H9 (cell line): Measurements from ENCODE around the gene KNSTRN. TPM values are rescaled to one million over a fixed set of nuclear protein-coding genes. Genes with fewer than 3 reads are reported as not detected.

ENCODE experiments used
- DNase-seq: peaks from one replicate; pipeline ENCODE4 v3.0.0-alpha.2; 2017
- H2AFZ ChIP-seq: one replicate; pipeline ENCODE4 v1.6.1; 2013; ENCODE audit warnings: mild to moderate bottlenecking, low read length, control low read depth, moderate library complexity
- H2AK5ac ChIP-seq: 2 replicates; pipeline ENCODE4 v1.6.1; 2013; ENCODE audit warnings: low read length, control low read depth, mixed read lengths; ENCODE audit not compliant: insufficient read length
- H2BK120ac ChIP-seq: one replicate; pipeline ENCODE4 v1.6.1; 2013; ENCODE audit warnings: low read depth, mild to moderate bottlenecking, low read length, control low read depth, inconsistent platforms; ENCODE audit not compliant: poor library complexity, severe bottlenecking
- H2BK12ac ChIP-seq: 2 replicates; pipeline ENCODE4 v1.6.1; 2013; ENCODE audit warnings: low read length, control low read depth, mixed read lengths, low read depth; ENCODE audit not compliant: insufficient read length
- H2BK15ac ChIP-seq: 2 replicates; pipeline ENCODE4 v1.6.1; 2013; ENCODE audit warnings: low read depth, low read length, control low read depth
- H2BK20ac ChIP-seq: one replicate; pipeline ENCODE4 v1.6.1; 2013; ENCODE audit warnings: low read depth, mild to moderate bottlenecking, low read length, control low read depth, inconsistent platforms; ENCODE audit not compliant: poor library complexity, severe bottlenecking
- H2BK5ac ChIP-seq: 2 replicates; pipeline ENCODE4 v1.6.1; 2013; ENCODE audit warnings: low read length, control low read depth, mixed read lengths; ENCODE audit not compliant: insufficient read length
- H3K14ac ChIP-seq: 2 replicates; pipeline ENCODE4 v1.6.1; 2013; ENCODE audit warnings: low read length, control low read depth; ENCODE audit not compliant: insufficient read depth
- H3K18ac ChIP-seq: 2 replicates; pipeline ENCODE4 v1.6.1; 2013; ENCODE audit warnings: low read depth, mild to moderate bottlenecking, mixed read lengths, low read length, control low read depth; ENCODE audit not compliant: insufficient read length
- H3K23ac ChIP-seq: 2 replicates; pipeline ENCODE4 v1.6.1; 2013; ENCODE audit warnings: low read length, control low read depth, mixed read lengths, low read depth; ENCODE audit not compliant: insufficient read length
- H3K23me2 ChIP-seq: 2 replicates; pipeline ENCODE4 v1.6.1; 2013; ENCODE audit warnings: low read depth, mild to moderate bottlenecking, mixed read lengths, low read length, control low read depth; ENCODE audit not compliant: insufficient read length, poor library complexity, severe bottlenecking
- H3K27ac ChIP-seq: 2 replicates; pipeline ENCODE4 v1.5.1; 2013; ENCODE audit warnings: low read length, control low read depth, mixed read lengths, low read depth; ENCODE audit not compliant: insufficient read length
- H3K27me3 ChIP-seq: 2 replicates; pipeline ENCODE4 v1.6.1; 2013; ENCODE audit warnings: low read length, control low read depth, inconsistent platforms; ENCODE audit not compliant: insufficient read depth
- H3K4ac ChIP-seq: 2 replicates; pipeline ENCODE4 v1.6.1; 2013; ENCODE audit warnings: low read depth, mild to moderate bottlenecking, control low read depth, inconsistent platforms, low read length, moderate library complexity
- H3K4me1 ChIP-seq: 2 replicates; pipeline ENCODE4 v1.6.1; 2013; ENCODE audit warnings: low read length, control low read depth, inconsistent platforms; ENCODE audit not compliant: insufficient read depth
- H3K4me2 ChIP-seq: 2 replicates; pipeline ENCODE4 v1.6.1; 2013; ENCODE audit warnings: low read length, control low read depth, mixed read lengths; ENCODE audit not compliant: insufficient read length, insufficient read depth
- H3K56ac ChIP-seq: 2 replicates; pipeline ENCODE4 v1.6.1; 2013; ENCODE audit warnings: low read depth, mild to moderate bottlenecking, mixed read lengths, low read length, control low read depth; ENCODE audit not compliant: insufficient read length
- H3K79me1 ChIP-seq: 2 replicates; pipeline ENCODE4 v1.6.1; 2013; ENCODE audit warnings: low read depth, mild to moderate bottlenecking, moderate library complexity, low read length, control low read depth, inconsistent platforms; ENCODE audit not compliant: insufficient read depth, poor library complexity, severe bottlenecking
- H3K79me2 ChIP-seq: 2 replicates; pipeline ENCODE4 v1.6.1; 2013; ENCODE audit warnings: low read length, control low read depth, inconsistent platforms; ENCODE audit not compliant: insufficient read depth
- H3K9ac ChIP-seq: 2 replicates; pipeline ENCODE4 v1.6.1; 2013; ENCODE audit warnings: low read length, control low read depth, mixed read lengths; ENCODE audit not compliant: insufficient read length; ENCODE audit errors: extremely low read depth
- H3K9me3 ChIP-seq: one replicate; pipeline ENCODE4 v1.6.1; 2013; ENCODE audit warnings: low read depth, low read length, inconsistent platforms; ENCODE audit not compliant: control insufficient read depth
- H3T11ph ChIP-seq: one replicate; pipeline ENCODE4 v1.6.1; 2013; ENCODE audit warnings: mild to moderate bottlenecking, low read length, control low read depth, inconsistent platforms
- H4K20me1 ChIP-seq: one replicate; pipeline ENCODE4 v1.6.1; 2013; ENCODE audit not compliant: control insufficient read depth, insufficient read length, insufficient read depth
- H4K5ac ChIP-seq: 2 replicates; pipeline ENCODE4 v1.6.1; 2013; ENCODE audit warnings: low read depth, mild to moderate bottlenecking, mixed read lengths, low read length, control low read depth; ENCODE audit not compliant: insufficient read length
- H4K8ac ChIP-seq: replicated peaks from 2 replicates; pipeline ENCODE4 v1.6.1; 2013; ENCODE audit warnings: low read length, control low read depth, mixed read lengths, low read depth; ENCODE audit not compliant: insufficient read length
- H4K91ac ChIP-seq: 2 replicates; pipeline ENCODE4 v1.6.1; 2013; ENCODE audit warnings: low read depth, mild to moderate bottlenecking, moderate library complexity, mixed read lengths, low read length, control low read depth; ENCODE audit not compliant: insufficient read length
- H3K27ac Mint-ChIP-seq, 3 experiments: 2 replicates in 2 of 3; 3 replicates in 1 of 3; pipeline ENCODE4 v1.8.0; 2020 to 2021; ENCODE audit warnings: mixed read lengths in 3 of 3, mild to moderate bottlenecking in 1 of 3, moderate library complexity in 1 of 3
- H3K27me3 Mint-ChIP-seq: 2 replicates; pipeline ENCODE4 v1.8.0; 2021; ENCODE audit warnings: low read depth, mild to moderate bottlenecking, moderate library complexity, mixed read lengths
- H3K36me3 Mint-ChIP-seq, 3 experiments: 2 replicates in 2 of 3; 3 replicates in 1 of 3; pipeline ENCODE4 v1.8.0; 2020 to 2021; ENCODE audit warnings: low read depth in 3 of 3, mixed read lengths in 3 of 3; ENCODE audit not compliant: insufficient read depth in 1 of 3
- H3K4me1 Mint-ChIP-seq, 2 experiments: 2 replicates each; pipeline ENCODE4 v1.8.0; 2020; ENCODE audit warnings: mixed read lengths in 2 of 2
- H3K4me3 Mint-ChIP-seq, 2 experiments: 2 replicates in 1 of 2; 3 replicates in 1 of 2; pipeline ENCODE4 v1.8.0; 2020 to 2021; ENCODE audit warnings: mild to moderate bottlenecking in 2 of 2, mixed read lengths in 2 of 2, moderate library complexity in 1 of 2
- H3K9me3 Mint-ChIP-seq, 2 experiments: 2 replicates in 1 of 2; 3 replicates in 1 of 2; pipeline ENCODE4 v1.8.0; 2020; ENCODE audit warnings: mild to moderate bottlenecking in 2 of 2, mixed read lengths in 2 of 2, moderate library complexity in 1 of 2
- CTCF ChIP-seq: fragments of 200-600 bp; sonication (generic); conservative IDR thresholded peaks from 3 replicates; pipeline ENCODE4 v1.8.0; 2021; ENCODE audit warnings: antibody characterized with exemption, mild to moderate bottlenecking
- WGBS: extraction: QIAGEN DNeasy Blood & Tissue Kit; methylation state at CpG from one replicate; pipeline ENCODE4 v1.1.7; 2013; ENCODE audit warnings: missing lambda C conversion rate, low lambda C conversion rate, mixed read lengths; ENCODE audit not compliant: insufficient read length; ENCODE audit errors: extremely low coverage; 5-methylcytosine and 5-hydroxymethylcytosine counted together
- total RNA-seq: library from RNA; stranded (reverse); gene quantifications from 2 replicates; pipeline ENCODE4 v1.2.1, GENCODE V29; 2021

The KNSTRN gene
- total RNA-seq, 1 experiment from 2014 or later = 53.9 TPM

- Histone ChIP-seq H3K27ac (no peak overlapping the region), H3K4ac (no peak overlapping the region), H2BK12ac (no peak overlapping the region), H3K14ac (no peak overlapping the region), H3K27me3 (no peaks in the 10 kb centered on the region), H2BK120ac (no peak overlapping the region), H3K9ac (no peak overlapping the region), H2AFZ (no peak overlapping the region), H2AK5ac (no peak overlapping the region), H4K8ac (no peak overlapping the region), H4K5ac (no peak overlapping the region), H3K79me1 (no peaks in the 10 kb centered on the region), H3K23ac (no peak overlapping the region), H3K79me2 (no peaks in the 10 kb centered on the region), H2BK15ac (no peak overlapping the region), H2BK5ac (no peak overlapping the region), H3K4me2 (no peak overlapping the region), H2BK20ac (no peak overlapping the region), H3K9me3 (no peaks in the 10 kb centered on the region), H4K91ac (no peak overlapping the region), H3K23me2 (no peaks in the 10 kb centered on the region), H3K4me1 (no peaks in the 10 kb centered on the region), H3K56ac (no peak overlapping the region), H3K18ac (no peak overlapping the region), H4K20me1 (no peaks in the 10 kb centered on the region), H3T11ph (no peak overlapping the region)
- H3K27me3 Mint-ChIP-seq = peaks cover 8% of the 10 kb centered on the region
- no peaks in the 10 kb centered on the region for H3K9me3 Mint-ChIP-seq
- no peak for DNase-seq
- TF ChIP-seq CTCF = no peak
- H3K27ac Mint-ChIP-seq = no peak overlapping the region
- no peak overlapping the region for H3K4me3 Mint-ChIP-seq
- WGBS = no CpG with 5 or more reads among the region's 10 CpGs
- no peaks in the 10 kb centered on the region for H3K36me3 Mint-ChIP-seq
- peaks cover 9 to 26% of the 10 kb centered on the region in 2 experiments for H3K4me1 Mint-ChIP-seq
Measured at GRCh38 chr15:40345225-40345866, 37.2 kb upstream of the KNSTRN start.
